Smooth muscle cell (in vitro differentiated cells): ENCODE data around the gene NOS3. TPM values are rescaled to one million over a fixed set of nuclear protein-coding genes. Genes with fewer than 3 reads are reported as not detected.

ENCODE experiments used
- DNase-seq: peaks from one replicate; lab custom pipeline; 2025; ENCODE audit not compliant: unreplicated experiment; lab: John Stamatoyannopoulos, UW
- H2AFZ ChIP-seq: fragments of 200-600 bp; sonication (generic); 2 replicates; pipeline ENCODE4 v1.6.0; 2016; ENCODE audit warnings: antibody characterized with exemption, low read depth, mild to moderate bottlenecking
- H3F3A ChIP-seq: fragments of 200-600 bp; sonication (generic); 2 replicates; pipeline ENCODE4 v1.6.0; 2017; ENCODE audit warnings: antibody characterized with exemption, low read depth
- H3K27ac ChIP-seq: fragments of 200-600 bp; sonication (generic); 2 replicates; pipeline ENCODE4 v1.5.1; 2016; ENCODE audit warnings: low read depth, mild to moderate bottlenecking
- H3K27me3 ChIP-seq: fragments of 200-600 bp; sonication (generic); 2 replicates; pipeline ENCODE4 v1.6.1; 2016; ENCODE audit warnings: low read depth, mild to moderate bottlenecking
- H3K36me3 ChIP-seq: fragments of 200-600 bp; sonication (generic); 2 replicates; pipeline ENCODE4 v1.5.1; 2016; ENCODE audit warnings: low read depth
- H3K4me1 ChIP-seq: fragments of 200-600 bp; sonication (generic); 2 replicates; pipeline ENCODE4 v1.5.1; 2016; ENCODE audit warnings: low read depth
- H3K4me2 ChIP-seq: fragments of 200-600 bp; sonication (generic); 2 replicates; pipeline ENCODE4 v1.6.0; 2016; ENCODE audit warnings: mild to moderate bottlenecking
- H3K4me3 ChIP-seq: fragments of 200-600 bp; sonication (generic); 2 replicates; pipeline ENCODE4 v1.5.1; 2016; ENCODE audit warnings: mild to moderate bottlenecking
- H3K79me2 ChIP-seq: fragments of 200-600 bp; sonication (generic); 2 replicates; pipeline ENCODE4 v1.6.0; 2016; ENCODE audit warnings: low read depth, mild to moderate bottlenecking
- H3K9ac ChIP-seq: fragments of 200-600 bp; sonication (generic); 2 replicates; pipeline ENCODE4 v1.6.0; 2016; ENCODE audit warnings: low read depth
- H3K9me3 ChIP-seq: fragments of 200-600 bp; sonication (generic); replicated peaks from 2 replicates; pipeline ENCODE4 v1.5.1; 2016; ENCODE audit warnings: low read depth
- H4K20me1 ChIP-seq: fragments of 200-600 bp; sonication (generic); 2 replicates; pipeline ENCODE4 v1.6.0; 2016; ENCODE audit warnings: low read depth
- CTCF ChIP-seq: fragments of 200-600 bp; sonication (generic); IDR thresholded peaks from 2 replicates; pipeline ENCODE4 v1.5.1; 2017; ENCODE audit warnings: borderline replicate concordance, mild to moderate bottlenecking, antibody characterized with exemption; ENCODE audit not compliant: insufficient read depth, poor library complexity, severe bottlenecking
- WGBS: methylation state at CpG from one replicate; pipeline ENCODE4 v1.1.7; 2016; ENCODE audit warnings: low lambda C conversion rate; 5-methylcytosine and 5-hydroxymethylcytosine counted together
- polyA plus RNA-seq: library from polyadenylated mRNA; unstranded; fragments of >200 nt; fragmentation: Nextera tagmentation; extraction: Ambion mirVana; gene quantifications from 2 replicates; pipeline ENCODE4 v1.2.1, GENCODE V29; 2016
- total RNA-seq: library from RNA; depleted of rRNA; stranded (reverse); fragments of >200 nt; gene quantifications from 2 replicates; pipeline ENCODE4 v1.2.3, GENCODE V29; 2014

Gene NOS3
- total and polyA plus RNA-seq, 2 experiments from 2014 or later, result 3.4 to 11.7 TPM

GRCh38 chr7:150963707-150964559 is 26.9 kb upstream of the NOS3 start:
- Histone ChIP-seq H3K9me3 (no peaks in the 10 kb centered on the region), H3K4me2 (no peak overlapping the region), H3K27me3 (no peaks in the 10 kb centered on the region), H3K27ac (no peak overlapping the region), H4K20me1 (no peaks in the 10 kb centered on the region), H3K9ac (no peak overlapping the region), H3K79me2 (no peaks in the 10 kb centered on the region), H3F3A (peaks cover 5% of the 10 kb centered on the region), H2AFZ (no peak overlapping the region), H3K4me3 (no peak overlapping the region), H3K4me1 (peaks cover 5% of the 10 kb centered on the region), H3K36me3 (no peaks in the 10 kb centered on the region)
- WGBS, result 95% methylated on average over 18 of the region's 18 CpGs
- no peak for DNase-seq
- TF ChIP-seq CTCF, result no peak

- DNase-seq, result no peak
- no peak overlapping the region for H2AFZ ChIP-seq
- H3K9me3 ChIP-seq, result no peaks in the 10 kb centered on the region
- no peak overlapping the region for H3K9ac ChIP-seq
- no peak overlapping the region for H3K4me2 ChIP-seq
- H3K4me3 ChIP-seq, result no peak overlapping the region
- TF ChIP-seq CTCF, result no peak
- H3K79me2 ChIP-seq, result no peaks in the 10 kb centered on the region
- H4K20me1 ChIP-seq, result no peaks in the 10 kb centered on the region
- H3K27ac ChIP-seq, result no peak overlapping the region
- 46% methylated on average over 16 of the region's 16 CpGs for WGBS
- H3K4me1 ChIP-seq, result peaks cover 11% of the 10 kb centered on the region
- no peaks in the 10 kb centered on the region for H3K36me3 ChIP-seq
- no peaks in the 10 kb centered on the region for H3K27me3 ChIP-seq
- H3F3A ChIP-seq, result peaks cover 5% of the 10 kb centered on the region
Observed at GRCh38 chr7:150964593-150965111, 26.2 kb upstream of the NOS3 start.

GRCh38 chr7:150965273-150965830 is 25.5 kb upstream of the NOS3 start:
- H3K9ac ChIP-seq, result no peak overlapping the region
- no peak for DNase-seq
- H3K27ac ChIP-seq, result no peak overlapping the region
- no peak overlapping the region for H3K4me3 ChIP-seq
- no peaks in the 10 kb centered on the region for H3F3A ChIP-seq
- H3K36me3 ChIP-seq, result no peaks in the 10 kb centered on the region
- no peaks in the 10 kb centered on the region for H4K20me1 ChIP-seq
- H3K4me1 ChIP-seq, result peaks cover 11% of the 10 kb centered on the region
- H3K4me2 ChIP-seq, result no peak overlapping the region
- TF ChIP-seq CTCF, result no peak
- no peaks in the 10 kb centered on the region for H3K79me2 ChIP-seq
- WGBS, result 89% methylated on average over 14 of the region's 16 CpGs
- no peaks in the 10 kb centered on the region for H3K9me3 ChIP-seq
- no peak overlapping the region for H2AFZ ChIP-seq
- no peaks in the 10 kb centered on the region for H3K27me3 ChIP-seq
